HepG2 (cell line): Measurements from ENCODE around the gene WNT4.

ENCODE experiments used
- ATF7 ChIP-seq, 2 experiments: fragments of 450-650 bp in 1 of 2; sonication (generic) in 1 of 2; formaldehyde crosslinking in 1 of 2; IDR thresholded peaks; 2 replicates each; pipeline versions ENCODE4 v1.4.0 to v1.6.1; 2016 to 2020; ENCODE audit warnings: antibody characterized with exemption in 1 of 2, mild to moderate bottlenecking in 1 of 2, missing genetic modification reagents in 1 of 2
- CTCF ChIP-seq: sonication (generic); formaldehyde crosslinking; IDR thresholded peaks from 2 replicates; pipeline ENCODE4 v1.5.0; 2020; ENCODE audit warnings: mild to moderate bottlenecking, missing genetic modification reagents, moderate library complexity
- MTF2 ChIP-seq: sonication (generic); formaldehyde crosslinking; IDR thresholded peaks from 2 replicates; pipeline ENCODE4 v1.5.0; 2020; ENCODE audit warnings: missing genetic modification reagents, borderline replicate concordance
- TAF1 ChIP-seq: sonication (generic); formaldehyde crosslinking; IDR thresholded peaks from 2 replicates; pipeline ENCODE4 v1.4.0; 2020; ENCODE audit warnings: missing genetic modification reagents
- TF ChIP-seq, protein P1 (sequence below): sonication (generic); formaldehyde crosslinking; IDR thresholded peaks from 2 replicates; pipeline ENCODE4 v1.8.0; 2022; ENCODE audit warnings: missing genetic modification reagents, mild to moderate bottlenecking, borderline replicate concordance

GRCh38 chr1:22077728-22078127 lies 65.2 kb downstream of the WNT4 start:
- TF ChIP-seq MTF2 = no peak
- no peak for TF ChIP-seq ATF7 (IDR thresholded peaks at IDR 0.05)
- TF ChIP-seq ATF7 (CRISPR knock-in tag; IDR thresholded peaks at IDR 0.05) = no peak
- no peak for TF ChIP-seq CTCF
- TF ChIP-seq, protein P1, sequence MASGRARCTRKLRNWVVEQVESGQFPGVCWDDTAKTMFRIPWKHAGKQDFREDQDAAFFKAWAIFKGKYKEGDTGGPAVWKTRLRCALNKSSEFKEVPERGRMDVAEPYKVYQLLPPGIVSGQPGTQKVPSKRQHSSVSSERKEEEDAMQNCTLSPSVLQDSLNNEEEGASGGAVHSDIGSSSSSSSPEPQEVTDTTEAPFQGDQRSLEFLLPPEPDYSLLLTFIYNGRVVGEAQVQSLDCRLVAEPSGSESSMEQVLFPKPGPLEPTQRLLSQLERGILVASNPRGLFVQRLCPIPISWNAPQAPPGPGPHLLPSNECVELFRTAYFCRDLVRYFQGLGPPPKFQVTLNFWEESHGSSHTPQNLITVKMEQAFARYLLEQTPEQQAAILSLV (CRISPR knock-in tag) = no peak
- no peak for TF ChIP-seq TAF1 (CRISPR knock-in tag)
